HFFc6 (cell line): ENCODE data around the gene AXIN1. TPM values are rescaled to one million over a fixed set of nuclear protein-coding genes. Genes with fewer than 3 reads are reported as not detected.

ENCODE experiments used
- DNase-seq: peaks from one replicate; pipeline ENCODE4 v3.0.0-alpha.2; 2018
- H3K27ac Mint-ChIP-seq: 2 replicates; pipeline ENCODE4 v1.8.0; 2020; ENCODE audit warnings: mild to moderate bottlenecking, mixed read lengths
- H3K27me3 Mint-ChIP-seq: 2 replicates; pipeline ENCODE4 v1.8.0; 2021; ENCODE audit warnings: mild to moderate bottlenecking, moderate library complexity, mixed read lengths; ENCODE audit not compliant: insufficient read depth
- H3K36me3 Mint-ChIP-seq: 2 replicates; pipeline ENCODE4 v1.8.0; 2021; ENCODE audit warnings: low read depth, mixed read lengths
- H3K4me1 Mint-ChIP-seq: 2 replicates; pipeline ENCODE4 v1.8.0; 2020; ENCODE audit warnings: low read depth, mixed read lengths
- H3K4me3 Mint-ChIP-seq: 2 replicates; pipeline ENCODE4 v1.8.0; 2020; ENCODE audit warnings: mild to moderate bottlenecking, moderate library complexity, mixed read lengths
- H3K9me3 Mint-ChIP-seq: 2 replicates; pipeline ENCODE4 v1.8.0; 2020; ENCODE audit warnings: mild to moderate bottlenecking, mixed read lengths
- CTCF ChIP-seq: fragments of 200-600 bp; sonication (generic); IDR thresholded peaks from 2 replicates; pipeline ENCODE4 v1.5.0; 2021; ENCODE audit warnings: antibody characterized with exemption, mild to moderate bottlenecking
- total RNA-seq, 6 experiments: library from RNA; stranded (reverse); fragmentation: NEBNext Ultra II Directional; extraction: Animal tissue kit (Norgen Biotek cat#: 25700); gene quantifications; 2 replicates in 1 of 6; 3 replicates in 5 of 6; pipeline ENCODE4 v1.2.3, GENCODE V29; 2021

AXIN1 gene
- total RNA-seq, 6 experiments from 2014 or later = 13.6 to 16.7 (median 14.7) TPM

- H3K4me1 Mint-ChIP-seq = peaks cover 15% of the 10 kb centered on the region
- no peak overlapping the region for H3K4me3 Mint-ChIP-seq
- no peak for TF ChIP-seq CTCF
- DNase-seq = no peak
- H3K9me3 Mint-ChIP-seq = no peaks in the 10 kb centered on the region
- no peaks in the 10 kb centered on the region for H3K36me3 Mint-ChIP-seq
- H3K27me3 Mint-ChIP-seq = no peaks in the 10 kb centered on the region; the same call in 1 of the 2 replicates
- no peak overlapping the region for H3K27ac Mint-ChIP-seq
Observed at GRCh38 chr16:383326-384051, 31.0 kb upstream of the AXIN1 start.

GRCh38 chr16:381789-382717 is 29.5 kb upstream of the AXIN1 start, which contains the start of gene PGAP6:
TSS of gene PGAP6 (minus strand) at chr16:381978. CDS start at chr16:381821, 157 bp downstream.
- TF ChIP-seq CTCF = no peak
- H3K36me3 Mint-ChIP-seq = no peaks in the 10 kb centered on the region
- peak within 1 kb of the TSS; percentile 61; the same call in 1 of the 2 replicates for H3K27ac Mint-ChIP-seq
- peaks cover 6% of the 10 kb centered on the region for H3K4me1 Mint-ChIP-seq
- no peaks in the 10 kb centered on the region for H3K9me3 Mint-ChIP-seq
- peak within 1 kb of the TSS; percentile 88 for H3K4me3 Mint-ChIP-seq
- DNase-seq = no peak
- H3K27me3 Mint-ChIP-seq = no peaks in the 10 kb centered on the region; the same call in 1 of the 2 replicates

GRCh38 chr16:381012-381788 is 28.7 kb upstream of the AXIN1 start:
- peak overlapping the region; percentile 87 for H3K4me3 Mint-ChIP-seq
- no peak for TF ChIP-seq CTCF
- no peaks in the 10 kb centered on the region for H3K9me3 Mint-ChIP-seq
- DNase-seq = no peak
- peak overlapping the region; percentile 61; the same call in 1 of the 2 replicates for H3K27ac Mint-ChIP-seq
- no peaks in the 10 kb centered on the region for H3K36me3 Mint-ChIP-seq
- H3K4me1 Mint-ChIP-seq = peaks cover 6% of the 10 kb centered on the region
- H3K27me3 Mint-ChIP-seq = no peaks in the 10 kb centered on the region; the same call in 1 of the 2 replicates

GRCh38 chr16:380762-381011 is 28.2 kb upstream of the AXIN1 start:
- no peak for TF ChIP-seq CTCF
- H3K36me3 Mint-ChIP-seq = no peaks in the 10 kb centered on the region
- H3K4me1 Mint-ChIP-seq = peaks cover 6% of the 10 kb centered on the region
- H3K27me3 Mint-ChIP-seq = no peaks in the 10 kb centered on the region; the same call in 1 of the 2 replicates
- no peaks in the 10 kb centered on the region for H3K9me3 Mint-ChIP-seq
- H3K27ac Mint-ChIP-seq = peak overlapping the region; percentile 61; the same call in 1 of the 2 replicates
- no peak for DNase-seq
- H3K4me3 Mint-ChIP-seq = peak overlapping the region; percentile 87
